Activated T-cell treated with anti-CD3 and anti-CD28 coated beads, Interleukin-2, amount 50 U/mL, for 4 hours (primary cell): Measurements from ENCODE around the gene MAST2. TPM values are rescaled to one million over a fixed set of nuclear protein-coding genes. Genes with fewer than 3 reads are reported as not detected.
"Not testable (repeated sequence)": the region's sequence is repeated elsewhere in the genome, so short reads cannot be mapped to it uniquely, and the experiment has no call there.

Experiments used
- ATAC-seq, 2 donors: fragments of 200-7000 bp; cut with Tn5 transposase; one replicate each; pipeline ENCODE4 v1.10.0; 2021
- DNase-seq: peaks from one replicate; pipeline ENCODE4 v3.0.0-alpha.2; 2020
- H3K27me3 Mint-ChIP-seq: one replicate; pipeline ENCODE4 v1.8.0; 2021; ENCODE audit warnings: low read depth, mixed read lengths
- H3K36me3 Mint-ChIP-seq: one replicate; pipeline ENCODE4 v1.8.0; 2022; ENCODE audit warnings: mixed read lengths; ENCODE audit not compliant: insufficient read depth
- H3K4me1 Mint-ChIP-seq: one replicate; pipeline ENCODE4 v1.8.0; 2021; ENCODE audit warnings: low read depth, mixed read lengths
- H3K4me3 Mint-ChIP-seq: one replicate; pipeline ENCODE4 v1.8.0; 2021; ENCODE audit warnings: mild to moderate bottlenecking, moderate library complexity, mixed read lengths
- H3K9me3 Mint-ChIP-seq: one replicate; pipeline ENCODE4 v1.8.0; 2021; ENCODE audit warnings: mixed read lengths
- total RNA-seq, 3 donors: library from RNA; stranded (reverse); gene quantifications; one replicate each; pipeline ENCODE4 v1.2.1, GENCODE V29; 2021

MAST2 gene
- total RNA-seq, 3 donors from 2014 or later = 15.7 to 19.3 (median 17.6) TPM

GRCh38 chr1:45934947-45935346, 131.5 kb downstream of the MAST2 start:
- H3K4me3 Mint-ChIP-seq = no peak overlapping the region
- H3K36me3 Mint-ChIP-seq = peaks cover 1% of the 10 kb centered on the region
- no peak for ATAC-seq
- DNase-seq = no peak
- peaks cover 4% of the 10 kb centered on the region for H3K4me1 Mint-ChIP-seq
- no peaks in the 10 kb centered on the region for H3K9me3 Mint-ChIP-seq
- H3K27me3 Mint-ChIP-seq = no peaks in the 10 kb centered on the region

DNA sequence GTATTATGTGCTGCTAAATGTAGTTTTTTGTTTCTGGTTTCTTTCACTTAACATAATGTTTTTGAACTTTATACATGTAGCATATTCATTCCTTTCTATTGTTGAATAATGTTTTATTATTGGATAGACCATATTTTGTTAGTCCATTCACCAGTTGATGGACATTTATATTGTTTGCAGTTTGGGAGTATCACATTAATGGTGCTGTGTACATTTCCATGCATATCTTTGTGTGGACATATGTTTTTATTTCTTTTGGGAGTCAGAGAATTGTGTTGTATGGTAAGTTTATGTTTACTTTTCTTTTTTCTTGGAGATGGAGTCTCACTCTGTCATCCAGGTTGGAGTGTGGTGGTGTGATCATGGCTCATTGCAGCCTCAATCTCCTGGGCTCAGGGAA, 134.6 kb downstream of the MAST2 start:
- Mint-ChIP-seq H3K27me3 (no peaks in the 10 kb centered on the region), H3K9me3 (peaks cover 3% of the 10 kb centered on the region), H3K4me3 (no peak overlapping the region), H3K36me3 (peaks cover 7% of the 10 kb centered on the region), H3K4me1 (peaks cover 4% of the 10 kb centered on the region)
- no peak for DNase-seq
- ATAC-seq = no peak

DNA sequence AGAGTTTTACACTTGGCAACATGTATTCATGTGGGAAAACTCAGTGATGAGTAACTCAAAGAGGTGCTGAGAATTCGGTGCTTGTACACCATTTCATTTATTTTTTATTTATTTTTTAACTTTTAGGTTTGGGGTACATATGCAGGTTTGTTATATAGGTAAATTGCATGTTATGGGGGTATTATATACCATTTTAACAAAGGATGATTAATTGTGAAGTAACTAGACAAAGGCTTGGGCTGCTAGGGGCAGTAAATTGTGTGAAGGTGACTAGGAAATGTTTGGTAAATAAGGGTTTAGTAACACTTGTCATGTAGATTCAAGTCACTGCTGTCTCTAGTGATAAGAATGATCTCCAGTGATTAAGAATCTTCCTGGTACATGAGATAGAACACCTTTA, 139.0 kb downstream of the MAST2 start:
- ATAC-seq = no peak
- H3K36me3 Mint-ChIP-seq = peaks cover 6% of the 10 kb centered on the region

GRCh38 chr1:45943185-45943584, 139.8 kb downstream of the MAST2 start:
- DNase-seq (no peak), ATAC-seq (no peak)
- H3K4me3 Mint-ChIP-seq = no peak overlapping the region
- no peaks in the 10 kb centered on the region for H3K4me1 Mint-ChIP-seq
- H3K36me3 Mint-ChIP-seq = peaks cover 6% of the 10 kb centered on the region
- peaks cover 4% of the 10 kb centered on the region for H3K9me3 Mint-ChIP-seq
- H3K27me3 Mint-ChIP-seq = no peaks in the 10 kb centered on the region

More for the DNA sequence above, 139.0 kb downstream of the MAST2 start:
- no peak for DNase-seq
- peaks cover 4% of the 10 kb centered on the region for H3K9me3 Mint-ChIP-seq
- H3K4me1 Mint-ChIP-seq = no peaks in the 10 kb centered on the region
- no peaks in the 10 kb centered on the region for H3K27me3 Mint-ChIP-seq
- H3K4me3 Mint-ChIP-seq = no peak overlapping the region

DNA sequence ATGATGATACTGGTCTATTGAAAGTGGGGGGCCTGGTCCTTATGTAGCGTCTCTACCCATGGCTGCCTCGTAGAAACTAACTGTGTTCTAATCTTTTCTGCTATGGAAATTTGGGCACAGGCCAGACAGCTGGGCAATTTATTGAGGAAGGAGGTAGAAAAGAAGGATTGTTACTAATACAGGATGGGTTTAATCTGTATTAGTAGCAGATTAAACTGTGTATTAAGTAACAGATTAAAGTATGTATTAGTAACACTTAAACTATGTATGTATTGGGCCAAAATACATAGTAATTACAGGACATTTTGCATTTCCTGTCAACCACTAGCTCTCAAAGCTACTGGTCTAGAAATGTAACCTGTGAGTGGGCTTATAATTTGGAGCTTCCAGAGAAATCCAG, 142.0 kb downstream of the MAST2 start:
- no peak overlapping the region for H3K4me3 Mint-ChIP-seq
- ATAC-seq (no peak), DNase-seq (no peak)
- peaks cover 6% of the 10 kb centered on the region for H3K36me3 Mint-ChIP-seq
- H3K27me3 Mint-ChIP-seq = no peaks in the 10 kb centered on the region
- H3K4me1 Mint-ChIP-seq = no peaks in the 10 kb centered on the region
- H3K9me3 Mint-ChIP-seq = peaks cover 4% of the 10 kb centered on the region

DNA sequence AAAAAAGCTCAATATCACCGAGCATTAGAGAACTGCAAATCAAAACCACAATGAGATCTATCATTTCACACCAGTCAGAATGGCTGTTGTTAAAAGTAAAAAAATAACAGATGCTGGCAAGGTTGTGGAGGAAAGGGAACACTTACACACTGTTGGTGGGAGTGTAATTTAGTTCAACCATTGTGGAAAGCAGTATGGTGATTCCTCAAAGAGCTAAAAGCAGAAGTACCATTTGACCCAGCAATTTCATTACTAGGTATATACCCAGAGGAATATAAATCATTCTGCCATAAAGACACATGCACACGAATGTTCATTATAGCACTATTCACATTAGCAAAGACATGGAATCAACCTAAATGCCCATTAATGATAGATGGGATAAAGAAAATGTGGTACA, 146.1 kb downstream of the MAST2 start:
- not testable (repeated sequence) for H3K36me3 Mint-ChIP-seq, ATAC-seq, DNase-seq, H3K27me3 Mint-ChIP-seq, H3K4me1 Mint-ChIP-seq, H3K4me3 Mint-ChIP-seq, H3K9me3 Mint-ChIP-seq

- no peak for DNase-seq
- no peak for ATAC-seq
- Mint-ChIP-seq H3K27me3 (no peaks in the 10 kb centered on the region), H3K9me3 (no peaks in the 10 kb centered on the region), H3K36me3 (no peaks in the 10 kb centered on the region), H3K4me1 (no peaks in the 10 kb centered on the region), H3K4me3 (no peak overlapping the region)
These were observed 148.7 kb downstream of the MAST2 start for GRCh38 chr1:45952072-45952471.

GRCh38 chr1:45953934-45954847, 150.8 kb downstream of the MAST2 start:
- ATAC-seq = no peak
- DNase-seq = no peak
- Mint-ChIP-seq H3K4me1 (no peaks in the 10 kb centered on the region), H3K9me3 (no peaks in the 10 kb centered on the region), H3K36me3 (no peaks in the 10 kb centered on the region), H3K27me3 (no peaks in the 10 kb centered on the region), H3K4me3 (no peak overlapping the region)

DNA sequence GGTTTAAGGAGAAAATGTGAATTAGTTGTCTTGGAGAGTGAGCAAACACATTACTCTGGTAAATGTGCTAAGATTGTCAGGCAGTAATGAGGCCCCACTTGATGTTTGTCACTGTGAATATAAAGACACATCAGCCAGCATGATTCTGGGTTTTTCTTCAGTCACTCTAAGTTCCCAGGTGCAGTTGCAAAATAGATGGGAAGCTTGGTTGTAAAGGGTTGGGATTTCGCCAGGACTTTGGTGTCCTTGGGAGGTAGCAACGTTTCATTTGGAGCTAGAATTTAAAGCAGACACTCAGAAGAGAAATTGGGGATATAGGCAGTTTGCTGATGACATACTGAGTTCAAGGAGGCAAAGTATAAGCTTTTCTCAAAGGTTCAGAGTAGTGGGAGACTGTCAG, 154.3 kb downstream of the MAST2 start:
- no peak overlapping the region for H3K4me3 Mint-ChIP-seq
- no peaks in the 10 kb centered on the region for H3K4me1 Mint-ChIP-seq
- H3K9me3 Mint-ChIP-seq = no peaks in the 10 kb centered on the region
- H3K36me3 Mint-ChIP-seq = peaks cover 5% of the 10 kb centered on the region
- ATAC-seq = no peak
- DNase-seq = no peak
- no peaks in the 10 kb centered on the region for H3K27me3 Mint-ChIP-seq

- H3K36me3 Mint-ChIP-seq = peaks cover 9% of the 10 kb centered on the region
- H3K27me3 Mint-ChIP-seq = no peaks in the 10 kb centered on the region
- DNase-seq (no peak), ATAC-seq (no peak)
- H3K9me3 Mint-ChIP-seq = no peaks in the 10 kb centered on the region
- H3K4me1 Mint-ChIP-seq = no peaks in the 10 kb centered on the region
- H3K4me3 Mint-ChIP-seq = no peak overlapping the region
These were observed 154.9 kb downstream of the MAST2 start for GRCh38 chr1:45958317-45958716.

GRCh38 chr1:45960930-45961715, 157.7 kb downstream of the MAST2 start:
- Mint-ChIP-seq H3K4me1 (no peaks in the 10 kb centered on the region), H3K4me3 (no peak overlapping the region), H3K9me3 (no peaks in the 10 kb centered on the region), H3K36me3 (peaks cover 14% of the 10 kb centered on the region), H3K27me3 (no peaks in the 10 kb centered on the region)
- DNase-seq (no peak), ATAC-seq (no peak)

GRCh38 chr1:45961936-45962335, 158.5 kb downstream of the MAST2 start:
- H3K9me3 Mint-ChIP-seq, DNase-seq, H3K4me1 Mint-ChIP-seq, H3K4me3 Mint-ChIP-seq, H3K27me3 Mint-ChIP-seq, ATAC-seq: not testable (repeated sequence)
- H3K36me3 Mint-ChIP-seq = peaks cover 14% of the 10 kb centered on the region

DNA sequence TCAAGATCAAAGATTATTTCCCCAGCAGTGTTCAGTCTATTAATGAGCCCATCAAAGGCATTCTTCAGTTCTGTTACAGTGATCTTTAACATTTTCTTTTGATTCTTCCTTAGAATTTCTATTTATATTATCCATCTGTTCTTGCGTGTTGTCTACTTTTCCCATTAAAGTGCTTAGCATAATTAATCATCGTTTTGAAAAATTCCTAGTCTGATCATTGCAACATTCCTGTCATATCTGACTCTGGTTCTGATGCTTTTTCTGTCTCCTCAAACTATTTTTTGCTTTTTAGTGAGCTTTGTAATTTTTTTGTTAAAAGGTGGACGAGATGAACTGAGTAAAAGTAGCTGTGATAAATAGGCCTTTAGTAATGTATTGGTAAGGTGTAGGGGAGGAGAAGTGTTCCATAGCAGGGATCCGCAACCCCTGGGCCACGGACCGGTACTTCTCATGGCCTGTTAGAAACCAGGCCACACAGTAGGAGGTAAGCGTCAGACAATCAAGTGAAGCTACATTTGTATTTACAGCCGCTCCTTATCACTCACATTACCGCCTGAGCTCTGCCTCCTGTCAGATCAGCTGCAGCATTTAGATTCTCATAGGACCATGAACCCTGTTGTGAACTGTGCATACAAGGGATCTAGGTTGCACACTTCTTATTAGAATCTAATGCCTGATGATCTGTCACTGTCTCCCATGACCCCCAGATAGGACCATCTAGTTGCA, 165.7 kb downstream of the MAST2 start:
- H3K27me3 Mint-ChIP-seq = no peaks in the 10 kb centered on the region
- no peaks in the 10 kb centered on the region for H3K4me1 Mint-ChIP-seq

GRCh38 chr1:45969866-45970265, 166.5 kb downstream of the MAST2 start:
- no peak overlapping the region for H3K4me3 Mint-ChIP-seq
- H3K9me3 Mint-ChIP-seq = no peaks in the 10 kb centered on the region
- ATAC-seq (no peak), DNase-seq (no peak)
- H3K36me3 Mint-ChIP-seq = peaks cover 9% of the 10 kb centered on the region
- no peaks in the 10 kb centered on the region for H3K4me1 Mint-ChIP-seq
- no peaks in the 10 kb centered on the region for H3K27me3 Mint-ChIP-seq

More for the DNA sequence above, 165.7 kb downstream of the MAST2 start:
- no peak for DNase-seq
- Mint-ChIP-seq H3K9me3 (no peaks in the 10 kb centered on the region), H3K36me3 (peaks cover 11% of the 10 kb centered on the region), H3K4me3 (no peak overlapping the region)
- ATAC-seq = no peak
